ENCODE data around the gene RNF126.

Gene RNF126

DNA sequence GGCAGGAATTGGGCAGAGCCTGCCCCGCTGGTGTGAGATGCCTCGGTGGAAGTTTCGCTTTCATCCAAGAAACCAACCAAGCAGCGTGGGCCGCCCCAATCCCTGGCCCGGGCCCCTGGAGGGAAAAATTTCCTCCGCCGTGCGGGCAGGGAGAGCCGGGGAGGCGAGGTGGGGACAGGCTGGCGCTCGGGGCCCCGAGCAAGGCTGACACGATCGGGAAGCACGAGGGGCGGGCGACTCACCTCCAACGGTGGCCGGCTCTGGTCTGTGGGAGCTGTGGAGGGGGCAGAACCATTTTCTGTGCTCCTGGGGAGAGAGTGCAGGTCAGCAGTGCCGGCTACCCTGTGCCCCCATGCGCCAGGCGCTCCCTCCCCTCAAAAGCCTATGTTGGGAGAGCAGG is 11.0 kb downstream of the RNF126 start:
- no peak overlapping the region for H3K4me3 ChIP-seq (ENCODE audit: low read length)
- TF ChIP-seq, protein P1, sequence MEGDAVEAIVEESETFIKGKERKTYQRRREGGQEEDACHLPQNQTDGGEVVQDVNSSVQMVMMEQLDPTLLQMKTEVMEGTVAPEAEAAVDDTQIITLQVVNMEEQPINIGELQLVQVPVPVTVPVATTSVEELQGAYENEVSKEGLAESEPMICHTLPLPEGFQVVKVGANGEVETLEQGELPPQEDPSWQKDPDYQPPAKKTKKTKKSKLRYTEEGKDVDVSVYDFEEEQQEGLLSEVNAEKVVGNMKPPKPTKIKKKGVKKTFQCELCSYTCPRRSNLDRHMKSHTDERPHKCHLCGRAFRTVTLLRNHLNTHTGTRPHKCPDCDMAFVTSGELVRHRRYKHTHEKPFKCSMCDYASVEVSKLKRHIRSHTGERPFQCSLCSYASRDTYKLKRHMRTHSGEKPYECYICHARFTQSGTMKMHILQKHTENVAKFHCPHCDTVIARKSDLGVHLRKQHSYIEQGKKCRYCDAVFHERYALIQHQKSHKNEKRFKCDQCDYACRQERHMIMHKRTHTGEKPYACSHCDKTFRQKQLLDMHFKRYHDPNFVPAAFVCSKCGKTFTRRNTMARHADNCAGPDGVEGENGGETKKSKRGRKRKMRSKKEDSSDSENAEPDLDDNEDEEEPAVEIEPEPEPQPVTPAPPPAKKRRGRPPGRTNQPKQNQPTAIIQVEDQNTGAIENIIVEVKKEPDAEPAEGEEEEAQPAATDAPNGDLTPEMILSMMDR (conservative IDR thresholded peaks at IDR 0.05; ENCODE audit: low read length), result no peak
- DNase-seq (ENCODE audit: low read depth), result no peak

DNA sequence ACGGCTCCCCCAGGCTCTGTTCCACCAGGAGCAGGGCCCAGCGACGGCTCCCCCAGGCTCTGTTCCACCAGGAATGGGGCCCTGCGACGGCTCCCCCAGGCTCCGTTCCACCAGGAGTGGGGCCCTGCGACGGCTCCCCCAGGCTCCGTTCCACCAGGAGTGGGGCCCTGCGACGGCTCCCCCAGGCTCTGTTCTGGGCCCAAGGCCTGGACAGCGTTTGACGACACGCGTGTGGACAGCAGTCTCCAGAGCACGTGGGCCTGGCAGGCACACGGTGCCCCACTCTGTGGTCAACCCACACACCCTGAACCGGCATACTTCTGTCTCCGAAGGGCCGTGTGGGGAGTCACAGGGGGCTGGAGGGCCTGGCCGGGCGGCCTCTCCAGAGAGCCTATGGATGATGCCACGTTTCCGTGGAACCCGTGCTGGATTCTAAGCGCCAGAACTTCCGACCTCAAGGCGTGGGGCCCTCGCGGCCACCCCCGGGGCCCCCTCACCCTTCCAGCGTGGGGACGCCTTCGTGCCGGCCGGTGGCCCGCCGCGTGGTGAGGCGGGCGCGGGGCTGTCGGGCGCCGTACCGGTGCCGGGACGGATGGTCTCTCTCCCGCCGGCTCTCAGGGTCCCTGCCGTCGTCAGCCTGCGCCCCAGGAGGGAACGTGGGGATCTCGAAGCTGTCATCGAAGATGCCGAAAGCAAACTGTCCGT is 11.7 kb downstream of the RNF126 start:
- no peak for DNase-seq (ENCODE audit: low read depth)
- TF ChIP-seq, protein P1 (conservative IDR thresholded peaks at IDR 0.05; ENCODE audit: low read length), result no peak
- H3K4me3 ChIP-seq (ENCODE audit: low read length), result no peak overlapping the region

DNA sequence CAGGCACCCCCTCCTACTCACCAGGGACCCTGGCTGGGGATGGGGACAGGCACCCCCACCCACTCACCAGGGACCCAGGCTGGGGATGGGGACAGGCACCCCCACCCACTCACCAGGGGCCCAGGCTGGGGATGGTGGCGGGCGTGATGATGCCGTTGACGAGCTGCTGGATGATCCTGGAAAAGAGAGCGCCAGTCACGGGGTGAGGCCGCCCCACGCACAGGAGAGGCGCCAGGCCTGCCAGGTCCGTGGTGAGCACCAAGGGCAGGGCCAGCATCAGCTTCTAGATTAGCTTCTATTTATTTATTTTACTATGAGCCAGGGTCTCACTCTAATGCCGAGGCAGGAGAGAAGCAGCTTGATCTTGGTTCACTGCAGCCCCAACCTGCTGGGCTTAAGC is 12.9 kb downstream of the RNF126 start:
- H3K4me3 ChIP-seq (ENCODE audit: low read length), result no peak overlapping the region
- no peak for DNase-seq (ENCODE audit: low read depth)
- TF ChIP-seq, protein P1 (conservative IDR thresholded peaks at IDR 0.05; ENCODE audit: low read length), result no peak

DNA sequence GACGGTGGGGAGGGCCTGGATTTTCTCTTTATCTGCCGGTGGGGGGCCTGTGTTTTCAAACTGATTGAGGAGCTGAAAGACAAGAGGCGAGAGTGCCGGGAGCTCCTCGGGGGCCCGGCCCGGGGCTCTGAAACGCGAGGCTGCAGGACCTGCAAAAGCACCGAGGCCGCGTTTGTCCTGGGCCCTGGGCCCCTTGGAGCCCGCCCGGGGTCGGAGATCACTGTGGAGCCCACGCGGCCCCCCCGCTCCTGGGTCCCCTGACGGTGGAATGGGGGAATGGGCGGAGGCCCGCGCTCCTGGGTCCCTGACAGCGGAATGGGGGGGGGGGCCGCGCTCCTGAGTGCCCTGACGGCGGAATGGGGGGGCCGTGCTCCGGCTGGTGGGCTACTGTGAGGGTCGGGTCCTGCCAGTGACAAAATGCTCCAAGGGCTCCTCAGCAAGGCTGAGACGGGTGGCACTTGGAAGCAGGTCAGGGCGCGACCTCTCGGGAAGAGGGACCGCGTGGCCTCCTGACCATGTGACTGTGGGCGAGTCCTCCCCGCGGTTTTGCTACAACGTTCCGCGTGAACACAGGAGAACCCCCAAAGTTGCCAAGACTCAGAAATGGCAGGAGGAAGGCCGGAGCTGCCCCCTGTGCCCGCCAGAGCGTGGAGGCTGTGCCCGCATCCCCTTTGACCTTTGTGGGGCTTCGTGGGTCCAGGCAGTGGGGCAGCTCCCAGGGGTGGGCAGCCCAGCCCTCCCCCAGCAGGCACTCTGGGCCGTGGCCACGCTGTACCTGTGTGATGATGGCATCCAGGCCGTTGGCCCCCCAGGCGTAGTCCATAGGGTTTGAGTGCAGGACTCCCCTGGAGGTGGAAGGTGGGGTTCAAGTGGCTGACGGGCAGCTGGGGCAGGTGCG is 13.9 kb downstream of the RNF126 start:
- no peak for DNase-seq (ENCODE audit: low read depth)
- TF ChIP-seq, protein P1 (conservative IDR thresholded peaks at IDR 0.05; ENCODE audit: low read length), result no peak

DNA sequence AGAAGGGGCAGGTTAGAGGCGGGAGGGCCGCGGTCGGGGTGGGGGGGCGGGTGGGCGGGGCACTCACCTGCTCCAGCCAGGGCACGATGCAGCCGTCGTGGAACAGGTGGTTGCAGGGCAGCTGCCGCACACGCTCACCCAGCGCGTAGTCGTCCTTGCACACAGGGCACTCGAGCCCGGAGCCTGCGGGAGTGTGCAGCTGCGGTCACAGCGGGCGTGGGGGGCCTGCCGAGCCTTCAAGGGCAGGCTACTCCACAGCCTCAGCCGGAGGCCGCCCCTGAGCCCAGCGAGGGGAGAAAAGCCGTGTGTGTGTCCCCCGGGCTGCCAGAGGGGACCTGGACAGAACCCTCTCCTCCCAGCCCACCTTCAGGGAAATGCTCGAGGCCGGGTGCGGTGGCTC is 14.7 kb downstream of the RNF126 start:
- DNase-seq (ENCODE audit: low read depth), result no peak
- no peak overlapping the region for H3K4me3 ChIP-seq (ENCODE audit: low read length)
- TF ChIP-seq, protein P1 (conservative IDR thresholded peaks at IDR 0.05; ENCODE audit: low read length), result no peak

More for the DNA sequence above, 13.9 kb downstream of the RNF126 start:
- H3K4me3 ChIP-seq (ENCODE audit: low read length), result no peak overlapping the region

DNA sequence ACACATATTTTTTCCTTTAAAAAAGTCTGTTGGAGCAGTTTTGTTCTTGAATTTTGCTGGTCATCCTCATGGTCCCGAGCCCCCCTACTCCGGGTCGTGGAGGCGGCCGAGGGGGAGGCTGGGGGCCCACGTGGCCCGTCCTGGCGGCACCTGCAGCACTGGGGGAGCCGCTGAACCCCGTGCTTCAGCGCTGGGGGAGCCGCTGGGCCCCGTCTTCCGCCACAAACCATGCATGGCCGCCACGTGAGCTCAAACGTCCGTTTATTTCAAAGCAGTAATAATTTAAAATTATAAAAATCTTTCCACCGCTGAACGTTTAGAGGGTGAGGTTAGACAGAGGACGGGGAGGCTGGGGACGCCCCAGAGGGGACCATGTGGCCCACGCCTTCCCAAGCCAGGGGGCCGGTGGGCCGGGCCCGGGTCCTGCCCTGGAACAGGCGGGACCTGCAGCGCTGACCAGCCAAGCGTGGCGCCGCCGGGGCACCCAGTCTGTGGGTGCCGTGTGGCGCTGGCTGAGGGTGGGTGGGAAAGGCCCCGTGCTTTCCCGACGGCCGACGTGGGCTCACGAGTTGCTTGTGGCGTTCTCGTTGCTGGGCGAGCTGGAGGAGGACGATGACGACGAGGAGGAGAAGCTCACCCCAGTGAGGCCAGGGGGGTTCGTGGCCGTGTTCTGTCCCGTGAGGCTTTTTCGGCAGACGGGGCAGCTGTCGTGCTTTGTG is 15.3 kb downstream of the RNF126 start:
- DNase-seq (ENCODE audit: low read depth), result no peak
- no peak overlapping the region for H3K4me3 ChIP-seq (ENCODE audit: low read length)
- TF ChIP-seq, protein P1 (conservative IDR thresholded peaks at IDR 0.05; ENCODE audit: low read length), result no peak

Measured in AG10803 (cell line).